ENCODE data around the gene PLXND1.

PLXND1 gene

GRCh38 chr3:129626744-129627349 is 20.4 kb upstream of the PLXND1 start:
- DNase-seq, result no peak

- no peak for DNase-seq
Measured at GRCh38 chr3:129625072-129625874, 18.8 kb upstream of the PLXND1 start.

- DNase-seq, result no peak
Measured at GRCh38 chr3:129624347-129625071, 18.0 kb upstream of the PLXND1 start.

- DNase-seq, result no peak
Measured at GRCh38 chr3:129623447-129624118, 17.1 kb upstream of the PLXND1 start.

- DNase-seq, result no peak
Measured at GRCh38 chr3:129622933-129623332, 16.5 kb upstream of the PLXND1 start.

- DNase-seq, result no peak
Measured at GRCh38 chr3:129622226-129622874, 15.9 kb upstream of the PLXND1 start.

DNA sequence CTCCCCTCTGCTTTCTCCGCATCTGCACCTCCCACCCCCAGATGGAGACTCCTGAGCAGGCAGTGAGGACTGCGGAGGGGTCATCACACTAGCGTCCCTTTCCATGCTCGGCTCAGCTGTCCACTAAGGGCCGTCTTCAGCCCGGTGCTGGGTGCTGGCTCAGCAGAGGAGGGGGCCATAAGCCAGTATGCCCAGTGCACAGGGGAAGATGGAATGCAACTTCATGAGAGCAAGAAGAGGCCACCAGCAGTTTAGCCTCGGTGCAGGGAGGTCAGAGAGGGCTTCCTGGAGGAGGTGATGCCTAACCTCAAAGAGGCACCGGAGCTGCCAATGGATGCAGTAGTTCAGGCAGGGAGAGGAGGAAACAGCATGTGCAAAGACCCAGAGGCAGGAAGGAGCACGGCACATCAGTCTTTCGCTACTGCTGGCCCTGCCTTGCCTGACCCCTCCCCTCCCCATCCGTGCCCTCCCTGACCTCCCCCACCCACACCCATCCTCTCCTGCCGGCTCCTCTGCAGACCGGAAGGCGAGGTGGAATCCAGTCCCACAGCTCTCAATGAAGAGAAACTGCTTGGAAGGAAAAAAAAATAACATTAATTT is 15.2 kb upstream of the PLXND1 start:
- DNase-seq, result no peak

DNA sequence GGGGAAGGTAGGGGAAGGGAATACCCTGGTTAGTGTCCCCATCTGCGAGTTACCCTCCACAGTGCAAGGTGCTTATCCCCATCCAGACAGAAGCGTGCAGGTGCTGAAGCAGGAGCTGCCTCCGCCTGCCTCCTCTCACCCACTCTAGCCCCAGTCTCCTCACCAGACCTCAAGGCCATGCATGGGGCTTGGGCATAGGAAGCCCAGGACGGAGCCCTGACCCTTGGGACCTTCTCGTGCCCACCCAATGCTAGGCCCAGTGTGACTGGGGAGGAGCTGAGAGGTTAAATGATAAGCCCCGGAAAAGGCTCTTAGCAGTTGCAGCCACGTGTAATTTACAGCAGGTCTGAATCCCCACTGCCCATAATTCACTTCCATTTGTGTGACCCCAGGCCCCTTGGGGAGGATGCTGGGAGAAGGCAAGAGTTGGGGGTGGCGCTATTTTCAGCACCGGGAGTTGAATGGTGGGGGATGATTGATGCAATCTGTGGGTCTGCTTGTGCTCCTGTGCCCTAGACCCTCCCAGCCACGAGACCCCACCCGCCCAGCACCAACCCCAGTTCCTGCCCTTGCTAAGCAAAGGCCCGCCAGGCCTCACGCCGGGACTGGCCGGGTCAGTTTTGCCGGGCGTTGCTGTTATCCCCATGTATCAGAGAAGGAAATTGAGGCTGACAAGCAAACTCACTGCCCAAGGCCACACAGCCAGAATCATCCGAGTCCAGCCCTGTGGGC is 14.5 kb upstream of the PLXND1 start:
- DNase-seq, result no peak

DNA sequence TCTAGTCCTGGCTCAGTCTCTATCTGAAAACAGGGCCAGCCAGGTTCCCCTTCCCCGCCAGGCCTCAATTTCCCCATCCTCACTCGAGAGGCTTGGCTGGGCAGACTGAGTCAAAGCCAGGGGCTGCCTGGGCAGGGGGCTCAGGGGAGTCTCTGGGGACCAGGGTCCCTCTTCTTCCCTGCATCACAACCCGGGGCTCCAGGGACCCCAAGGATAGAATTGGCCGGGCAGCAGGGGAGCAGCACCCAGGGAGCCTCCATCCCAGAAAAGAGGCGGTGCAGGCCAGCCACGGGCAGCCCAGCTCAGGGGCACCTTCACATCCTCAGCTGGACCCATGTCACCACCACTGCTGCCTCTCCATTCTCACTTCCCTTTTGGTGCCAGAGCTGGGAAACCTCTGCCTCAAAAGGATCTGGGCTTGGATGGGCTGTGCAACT is 13.3 kb upstream of the PLXND1 start:
- DNase-seq, result no peak

DNA sequence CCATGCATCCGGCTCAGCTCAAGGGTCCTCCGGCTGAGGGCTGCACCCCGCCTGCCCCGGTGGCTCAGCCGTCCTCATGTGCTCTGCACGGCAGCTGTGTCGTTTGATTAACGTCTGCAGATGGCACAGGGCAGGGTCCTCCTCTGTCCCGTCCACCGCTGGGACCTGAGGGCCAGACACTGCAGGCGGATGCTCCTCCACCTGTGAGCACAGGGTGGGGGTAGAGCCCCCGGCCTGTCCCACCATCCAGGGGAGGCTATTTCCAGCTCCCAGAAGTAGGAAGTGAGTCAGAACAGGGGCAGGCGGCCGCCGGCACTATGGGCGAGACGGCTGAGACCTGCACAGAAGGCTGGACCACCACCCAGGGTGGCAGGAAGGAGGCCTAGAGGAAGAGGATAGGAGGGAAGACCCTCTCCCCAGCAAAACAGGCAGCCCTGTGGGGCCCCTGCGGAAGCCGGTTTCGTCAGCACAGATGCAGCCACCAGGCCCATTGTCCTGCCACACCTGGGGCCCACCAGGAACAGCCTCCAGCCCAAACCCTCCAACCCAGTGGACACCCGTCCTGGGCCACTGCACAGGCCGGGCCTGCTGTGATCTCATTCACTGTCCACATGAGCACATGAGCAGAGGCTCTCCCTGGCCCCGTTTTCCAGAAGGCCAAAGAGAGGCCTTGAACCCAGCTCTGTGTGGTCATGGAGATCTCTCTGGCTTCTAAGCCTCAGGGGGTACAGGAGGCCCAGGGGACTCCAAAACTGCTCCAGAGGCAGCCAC is 12.6 kb upstream of the PLXND1 start:
- DNase-seq, result no peak

DNA sequence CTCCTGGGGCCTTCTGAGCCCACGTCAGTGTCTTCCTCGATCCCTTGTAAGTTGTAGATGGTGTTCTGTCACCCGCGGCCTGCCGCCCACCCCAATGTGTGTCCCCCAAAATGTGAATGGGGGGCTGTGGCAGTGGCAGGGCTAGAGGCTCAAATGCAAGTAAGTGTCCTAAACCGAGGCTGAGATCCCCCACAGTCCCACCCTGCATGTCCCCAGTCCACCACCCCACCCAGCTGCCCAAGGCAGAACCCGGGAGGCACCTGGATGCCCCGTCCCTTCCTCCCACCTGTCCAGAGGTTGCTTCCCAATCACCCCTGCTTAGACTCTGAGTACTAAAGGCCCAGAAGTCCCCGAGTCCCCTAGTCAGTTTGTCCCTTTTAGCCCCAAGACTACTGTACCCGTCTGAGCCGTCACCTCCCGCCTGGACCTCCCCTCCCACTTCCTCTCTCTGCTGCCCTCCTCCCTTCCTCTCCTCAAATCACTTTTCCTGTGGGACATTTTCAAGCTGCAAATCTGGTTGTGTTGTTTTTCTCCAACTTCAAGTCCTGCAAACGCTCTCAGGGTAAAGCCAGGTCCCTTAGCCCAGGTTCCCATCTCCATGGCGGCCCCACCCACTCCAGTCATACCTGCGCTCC is 11.8 kb upstream of the PLXND1 start:
- no peak for DNase-seq

GRCh38 chr3:129617381-129618185 is 11.1 kb upstream of the PLXND1 start:
- no peak for DNase-seq

DNA sequence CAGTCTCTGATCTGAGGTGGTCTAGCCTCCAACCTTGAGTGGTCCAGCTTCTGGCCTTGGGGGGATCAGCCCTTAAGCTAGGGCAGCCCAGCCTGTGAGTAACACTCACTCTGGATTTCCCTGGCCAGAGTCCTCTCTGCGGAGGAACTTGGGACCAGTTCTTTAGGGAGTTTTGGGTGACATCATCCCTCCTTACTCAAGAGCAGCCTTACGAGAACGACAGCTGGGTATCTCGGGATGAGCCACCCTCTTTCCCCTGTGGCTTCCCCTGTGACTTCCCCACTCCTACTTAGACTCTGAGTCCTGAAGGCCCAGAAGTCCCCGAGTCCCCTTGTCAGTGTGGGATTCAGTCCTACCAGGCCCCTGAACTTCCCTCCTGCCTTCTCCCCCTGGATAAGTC is 10.2 kb upstream of the PLXND1 start:
- no peak for DNase-seq

DNA sequence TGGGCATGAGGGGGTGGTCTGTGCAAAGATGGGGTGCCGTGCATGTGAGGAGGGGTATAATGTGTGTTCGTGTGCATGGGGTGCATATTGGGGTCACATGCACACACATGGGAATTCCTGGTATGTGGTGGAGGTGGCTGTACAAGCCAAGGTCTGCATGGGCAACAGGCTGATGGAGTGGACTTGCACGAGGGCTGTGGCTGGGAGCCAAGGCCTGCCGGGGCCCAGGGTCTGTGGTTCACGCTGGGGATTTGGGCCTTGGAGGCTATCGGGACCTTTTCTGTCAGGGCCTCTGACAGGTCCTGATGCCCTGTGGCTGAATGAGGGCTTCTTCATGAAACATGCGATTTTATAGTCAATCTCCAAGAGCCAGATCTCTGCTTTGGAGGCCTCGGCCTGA is 9.8 kb upstream of the PLXND1 start:
- no peak for DNase-seq

- no peak for DNase-seq
Measured at GRCh38 chr3:129615751-129616281, 9.3 kb upstream of the PLXND1 start.

- no peak for DNase-seq
Measured at GRCh38 chr3:129614927-129615363, 8.5 kb upstream of the PLXND1 start.

- no peak for DNase-seq
Measured at GRCh38 chr3:129614435-129614834, 8.0 kb upstream of the PLXND1 start.

DNA sequence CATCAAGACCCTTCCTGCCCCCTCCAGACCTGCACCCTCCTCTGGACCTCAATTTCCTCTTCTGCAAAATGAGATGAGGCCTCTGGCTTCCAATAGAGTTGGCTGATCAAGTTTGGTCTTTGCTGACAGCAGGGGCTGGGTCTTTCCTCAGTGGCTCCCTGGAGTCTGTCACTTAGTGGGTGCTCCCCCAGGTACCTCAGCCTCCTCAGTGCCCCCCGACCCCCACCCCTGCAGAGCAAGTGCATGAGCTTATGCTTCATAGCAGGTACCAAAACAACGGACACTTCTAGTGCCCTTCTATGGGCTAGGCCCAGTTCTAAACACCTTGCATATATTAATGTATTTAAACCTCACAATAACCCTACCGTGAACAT is 6.9 kb upstream of the PLXND1 start:
- DNase-seq, result no peak
